Measurements from ENCODE around the gene LENG8.

The LENG8 gene

DNA sequence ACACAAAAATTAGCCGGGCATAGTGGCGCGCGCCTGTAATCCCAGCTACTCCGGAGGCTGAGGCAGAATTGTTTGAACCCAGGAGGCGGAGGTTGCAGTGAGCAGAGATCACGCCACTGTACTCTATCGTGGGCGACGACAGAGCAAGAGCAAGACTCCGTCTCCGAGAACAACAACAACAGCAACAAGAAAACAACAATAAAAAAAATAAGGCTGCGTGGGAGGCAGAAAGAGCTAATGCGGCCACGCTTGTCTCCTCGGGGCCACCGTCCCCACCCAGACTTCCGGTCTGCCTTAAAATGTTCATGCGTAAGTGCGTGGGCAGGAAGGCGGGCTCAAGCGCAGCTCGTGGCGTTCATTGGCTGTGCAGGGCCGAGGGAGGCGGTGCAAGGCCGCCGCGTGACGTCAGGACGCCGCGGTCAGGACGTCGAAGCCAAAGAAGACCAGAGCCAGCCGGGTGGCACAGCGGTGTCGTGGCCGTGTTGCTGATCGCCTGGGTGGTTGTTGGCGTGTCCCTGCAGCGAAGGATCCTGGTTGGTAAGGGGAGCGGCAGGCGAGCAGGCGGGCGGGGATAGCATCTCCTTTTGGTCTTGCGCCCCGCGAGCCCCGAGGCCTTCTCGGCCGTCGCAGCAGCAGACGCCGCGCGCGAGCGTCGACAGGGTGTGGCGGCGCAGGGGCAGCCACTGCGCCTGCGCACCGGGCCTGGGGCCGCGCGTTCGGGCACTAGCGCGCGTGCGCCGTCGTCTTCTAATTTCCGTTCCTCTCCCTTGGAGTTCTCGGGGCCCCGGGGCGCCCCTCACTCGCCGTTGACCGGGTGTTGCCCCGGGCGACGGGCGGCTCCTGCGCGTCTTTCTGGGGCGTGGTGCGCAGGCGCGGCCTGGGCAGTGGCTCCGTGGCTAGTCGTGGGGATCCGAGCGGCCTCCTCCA lies at the start of gene LENG8:
Gene LENG8, plus strand, starts transcription at position 426 of the 927 bp plus-strand sequence. CDS start 2,146 bp downstream, outside the sequence.
- peak; percentile 87 for DNase-seq (ENCODE audit: low read depth)

DNA sequence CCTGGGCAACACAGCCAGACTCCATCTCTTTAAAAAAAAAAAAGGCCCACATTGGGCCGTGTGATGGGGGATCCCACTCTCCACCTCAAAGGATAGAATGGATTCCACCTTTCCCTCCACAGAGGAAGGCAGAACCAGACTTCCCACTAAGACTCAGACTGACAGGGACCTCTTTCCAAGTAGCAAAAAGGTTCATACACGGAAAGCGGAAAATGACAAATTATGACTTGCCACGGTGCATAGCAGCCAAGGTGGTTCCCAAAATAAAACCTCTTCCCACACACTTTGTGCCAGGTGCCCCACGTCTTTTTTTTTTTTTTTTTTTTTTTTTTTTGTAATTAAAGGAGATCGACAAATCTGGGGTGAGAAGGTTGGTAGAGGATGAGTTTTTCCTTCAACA lies 48.1 kb upstream of the LENG8 start:
- DNase-seq (ENCODE audit: low read depth), result no peak

DNA sequence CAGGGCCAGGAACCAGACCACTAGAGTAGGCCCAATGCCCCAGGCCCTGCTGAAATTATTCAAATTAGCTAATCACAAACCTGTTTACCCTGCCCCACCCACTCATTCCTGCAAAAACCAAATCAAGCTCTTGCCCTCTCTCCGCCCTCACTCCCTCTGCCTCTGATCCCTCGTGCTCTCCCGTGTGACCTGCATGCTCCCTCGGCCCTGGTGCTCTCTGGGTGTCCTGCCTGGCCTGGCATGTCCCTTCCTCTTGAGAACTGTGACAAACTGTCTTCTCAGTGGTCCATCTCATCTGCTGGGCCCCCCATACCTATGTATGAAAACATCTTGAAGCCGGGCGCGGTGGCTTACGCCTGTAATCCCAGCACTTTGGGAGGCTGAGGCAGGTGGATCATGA lies 45.9 kb upstream of the LENG8 start:
- no peak for DNase-seq (ENCODE audit: low read depth)

GRCh38 chr19:54405628-54406027 lies 43.4 kb upstream of the LENG8 start:
- DNase-seq (ENCODE audit: low read depth), result no peak

GRCh38 chr19:54407780-54408179 lies 41.2 kb upstream of the LENG8 start:
- no peak for DNase-seq (ENCODE audit: low read depth)

DNA sequence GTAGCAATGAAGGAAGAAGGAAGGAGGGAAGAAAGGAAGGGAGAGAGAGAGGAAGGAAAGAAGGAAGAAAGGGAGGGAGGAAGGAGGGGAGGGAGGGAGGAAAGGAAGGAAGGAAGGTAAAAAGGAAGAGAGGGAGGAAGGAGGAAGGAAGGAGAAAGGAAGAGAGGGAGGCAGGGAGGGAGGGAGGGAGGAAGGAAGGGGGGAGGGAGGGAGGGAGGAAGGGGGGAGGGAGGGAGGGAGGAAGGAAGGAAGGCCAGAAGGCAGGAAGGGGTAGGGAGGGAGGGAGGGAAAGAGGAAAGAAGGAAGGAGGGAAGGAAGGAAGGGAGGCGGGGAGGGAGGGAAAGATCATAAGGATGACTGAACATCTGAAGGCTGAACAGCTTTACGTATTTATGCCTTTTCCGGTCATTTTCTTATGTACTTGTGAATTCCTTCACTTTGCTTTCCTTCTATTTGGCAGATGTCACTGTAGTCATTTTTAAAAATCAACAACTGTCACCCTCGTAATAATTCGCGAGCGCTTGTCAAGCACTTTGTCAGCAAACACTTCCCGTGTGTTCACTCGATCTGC lies 40.5 kb upstream of the LENG8 start:
- DNase-seq (ENCODE audit: low read depth), result no peak

GRCh38 chr19:54411033-54411432 lies 38.0 kb upstream of the LENG8 start:
- no peak for DNase-seq (ENCODE audit: low read depth)

GRCh38 chr19:54412877-54413276 lies 36.1 kb upstream of the LENG8 start:
- no peak for DNase-seq (ENCODE audit: low read depth)

DNA sequence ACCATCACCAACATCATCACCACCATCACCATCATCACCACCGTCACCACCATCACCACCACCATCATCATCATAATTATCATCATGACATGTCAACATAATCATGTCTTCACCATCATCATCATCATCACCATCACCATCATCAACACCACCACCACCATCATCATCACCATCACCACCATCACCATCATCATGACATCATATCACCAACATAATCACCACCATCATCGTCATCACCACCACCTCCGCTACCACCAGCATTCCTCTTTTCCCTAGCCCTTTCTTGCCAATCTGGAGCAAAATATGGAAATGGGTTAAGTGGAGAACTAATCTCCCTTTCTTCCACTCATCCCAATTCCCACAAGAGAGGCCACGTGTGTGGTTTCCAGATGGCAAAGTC lies 34.8 kb upstream of the LENG8 start:
- DNase-seq (ENCODE audit: low read depth), result no peak

DNA sequence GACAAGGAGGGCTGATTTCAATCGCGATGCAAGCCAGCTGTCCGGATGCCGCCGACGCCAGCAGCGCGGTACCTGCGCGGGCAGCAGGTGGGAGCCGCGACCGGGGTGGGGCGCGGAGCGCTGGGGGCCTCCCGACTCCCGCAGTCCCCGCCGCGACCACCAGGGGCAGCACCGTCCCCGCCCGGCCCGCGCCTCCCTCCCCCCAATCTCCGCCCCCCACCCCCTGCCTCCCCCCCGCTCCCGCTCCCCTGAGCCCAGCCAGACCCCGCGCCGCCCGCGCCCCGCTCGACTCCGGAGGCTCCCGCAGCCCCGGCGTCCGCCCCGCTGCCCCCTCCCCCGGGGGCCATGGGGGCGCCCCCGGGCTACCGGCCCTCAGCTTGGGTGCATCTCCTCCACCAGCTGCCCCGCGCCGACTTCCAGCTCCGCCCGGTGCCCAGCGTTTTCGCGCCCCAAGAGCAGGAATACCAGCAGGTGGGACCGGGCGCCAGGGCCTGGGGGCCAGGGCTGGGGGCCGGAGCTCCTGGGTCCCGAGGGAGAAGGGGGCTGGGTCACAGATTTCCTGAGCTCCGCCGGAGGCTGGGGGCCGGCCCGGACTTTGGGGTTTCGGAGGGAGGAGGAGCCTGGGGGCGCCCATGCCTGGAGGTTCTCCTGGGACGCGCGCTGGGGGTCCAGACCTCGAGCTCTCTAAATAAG lies 33.6 kb upstream of the LENG8 start, which contains the start of gene TTYH1:
Gene TTYH1, plus strand, starts transcription at position 257 of the 693 bp plus-strand sequence. Its CDS starts 89 bp downstream, at position 346.
- DNase-seq (ENCODE audit: low read depth), result peak; percentile 42

- DNase-seq (ENCODE audit: low read depth), result no peak
Observed at GRCh38 chr19:54415901-54416673, 32.9 kb upstream of the LENG8 start.

- DNase-seq (ENCODE audit: low read depth), result no peak
Observed at GRCh38 chr19:54416695-54417491, 32.1 kb upstream of the LENG8 start.

GRCh38 chr19:54418030-54418929 lies 30.7 kb upstream of the LENG8 start:
- DNase-seq (ENCODE audit: low read depth), result no peak

DNA sequence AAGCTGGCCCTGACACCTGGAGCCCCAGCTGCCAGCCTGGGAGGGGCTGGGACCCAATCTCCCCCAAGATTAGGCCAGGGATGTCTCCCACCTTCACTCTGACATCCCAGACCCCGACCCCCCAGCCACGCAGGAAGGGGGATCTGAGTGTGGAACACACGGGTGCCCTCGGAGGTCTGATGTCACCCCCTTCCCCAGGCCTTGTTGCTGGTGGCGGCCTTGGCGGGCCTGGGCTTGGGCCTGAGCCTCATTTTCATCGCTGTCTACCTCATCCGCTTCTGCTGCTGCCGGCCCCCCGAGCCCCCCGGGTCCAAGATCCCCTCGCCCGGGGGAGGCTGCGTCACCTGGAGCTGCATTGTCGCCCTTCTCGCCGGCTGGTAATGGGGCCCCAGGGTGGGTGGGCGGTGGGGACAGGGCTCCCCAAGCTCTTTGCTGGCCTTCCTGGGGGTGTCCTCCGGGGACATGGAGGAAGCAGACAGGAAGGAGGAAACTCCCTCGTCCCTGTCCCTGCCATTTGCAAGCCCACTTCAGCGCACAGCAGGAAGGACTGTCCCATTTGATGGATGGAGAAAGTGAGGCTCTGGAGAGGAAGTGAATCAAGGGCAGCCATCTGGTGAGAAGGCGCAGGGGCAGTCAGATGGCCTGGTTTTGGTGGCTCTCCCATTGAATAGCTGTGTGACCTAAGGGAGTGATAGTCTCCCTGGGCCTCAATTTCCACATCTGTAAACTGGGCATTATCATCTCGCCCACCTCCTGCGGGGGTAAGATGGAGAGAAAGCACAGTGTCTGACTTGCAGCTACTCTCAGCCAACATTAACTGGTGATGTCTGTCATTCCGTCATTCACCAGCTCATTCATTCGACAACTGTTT lies 29.8 kb upstream of the LENG8 start:
- no peak for DNase-seq (ENCODE audit: low read depth)

DNA sequence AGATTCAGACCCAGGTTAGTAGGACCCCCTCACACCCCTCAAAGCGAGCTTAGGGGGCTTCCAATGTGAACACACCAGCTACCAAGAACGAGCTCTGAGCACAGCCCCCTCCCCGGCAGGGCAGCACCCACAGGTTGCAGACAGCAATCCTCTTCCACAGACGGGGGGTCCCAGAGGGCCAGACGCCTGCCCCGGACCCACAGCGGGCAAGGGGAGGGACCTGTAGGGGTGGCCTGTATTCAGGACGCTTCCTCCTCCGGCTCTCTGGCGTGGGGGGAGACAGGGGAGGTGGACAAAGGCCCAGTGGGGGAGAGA lies 29.0 kb upstream of the LENG8 start:
- DNase-seq (ENCODE audit: low read depth), result no peak

DNA sequence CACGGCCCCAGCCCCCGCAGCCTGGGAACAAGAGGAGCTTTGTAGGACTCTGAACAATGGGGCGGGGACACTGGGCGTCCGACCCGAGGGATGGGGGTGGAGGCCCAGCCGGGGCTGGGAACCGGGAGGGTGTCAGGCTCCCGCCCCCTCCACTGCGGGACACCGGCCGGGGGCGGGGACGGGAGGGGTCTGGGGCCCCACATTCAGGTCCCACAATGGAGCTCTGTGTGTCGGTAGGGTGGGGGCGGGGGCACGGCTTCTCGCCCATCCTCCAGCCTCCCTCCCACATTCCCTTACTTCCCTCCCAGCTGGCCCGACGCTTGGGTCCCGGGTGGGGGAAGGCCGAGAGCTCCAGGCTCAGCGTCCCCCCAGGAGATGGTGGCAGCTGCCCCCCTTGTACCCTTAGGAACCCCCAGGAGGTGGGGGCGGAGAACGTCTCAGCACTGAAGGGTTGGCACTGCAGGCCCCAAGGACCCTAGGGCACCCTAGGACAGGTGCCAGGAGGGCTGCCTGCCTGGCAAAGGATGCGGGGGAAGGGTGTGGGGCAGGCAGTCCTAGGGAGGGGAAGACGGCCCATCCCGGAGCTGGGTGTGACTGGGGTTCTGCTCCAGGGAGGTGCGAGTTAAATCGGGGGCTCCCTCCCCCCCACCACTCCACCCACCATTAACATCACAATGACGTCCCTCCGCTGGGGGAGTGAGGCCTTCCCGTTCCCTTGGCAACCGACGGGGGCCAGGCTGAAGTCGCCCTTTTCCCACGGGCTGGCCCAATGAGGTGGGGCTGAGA lies 28.4 kb upstream of the LENG8 start:
- no peak for DNase-seq (ENCODE audit: low read depth)

DNA sequence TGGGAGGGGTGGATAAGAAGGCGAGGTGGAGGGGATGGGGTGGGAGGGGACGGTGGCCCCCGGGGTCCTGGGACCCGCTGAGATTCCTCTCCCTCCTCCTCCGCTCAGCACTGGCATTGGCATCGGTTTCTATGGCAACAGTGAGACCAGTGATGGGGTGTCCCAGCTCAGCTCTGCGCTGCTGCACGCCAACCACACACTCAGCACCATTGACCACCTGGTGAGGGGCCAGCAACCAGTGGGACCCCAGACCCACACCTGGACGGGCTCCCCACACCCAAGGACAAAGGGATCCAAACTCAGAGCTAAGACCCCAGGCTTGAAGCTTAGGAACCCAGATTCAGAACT lies 27.9 kb upstream of the LENG8 start:
- no peak for DNase-seq (ENCODE audit: low read depth)

- DNase-seq (ENCODE audit: low read depth), result no peak
Observed at GRCh38 chr19:54421521-54421920, 27.5 kb upstream of the LENG8 start.

DNA sequence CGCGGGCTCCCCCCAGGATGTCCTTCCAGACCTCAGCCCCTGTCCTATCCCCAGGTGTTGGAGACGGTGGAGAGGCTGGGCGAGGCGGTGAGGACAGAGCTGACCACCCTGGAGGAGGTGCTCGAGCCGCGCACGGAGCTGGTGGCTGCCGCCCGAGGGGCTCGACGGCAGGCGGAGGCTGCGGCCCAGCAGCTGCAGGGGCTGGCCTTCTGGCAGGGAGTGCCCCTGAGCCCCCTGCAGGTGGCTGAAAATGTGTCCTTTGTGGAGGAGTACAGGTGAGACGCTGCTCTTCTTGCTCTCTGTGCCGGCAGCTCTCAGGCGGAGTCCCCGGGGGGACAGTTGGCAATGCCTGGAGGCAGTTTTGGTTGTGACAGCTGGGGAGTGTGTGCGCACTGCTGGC lies 26.9 kb upstream of the LENG8 start:
- DNase-seq (ENCODE audit: low read depth), result no peak
